ENCODE data around the gene RAF1. TPM values are rescaled to one million over a fixed set of nuclear protein-coding genes. Genes with fewer than 3 reads are reported as not detected.

RAF1 gene
- total and polyA plus RNA-seq, 4 donors: 41.4 to 182 (median 80.5) TPM

DNA sequence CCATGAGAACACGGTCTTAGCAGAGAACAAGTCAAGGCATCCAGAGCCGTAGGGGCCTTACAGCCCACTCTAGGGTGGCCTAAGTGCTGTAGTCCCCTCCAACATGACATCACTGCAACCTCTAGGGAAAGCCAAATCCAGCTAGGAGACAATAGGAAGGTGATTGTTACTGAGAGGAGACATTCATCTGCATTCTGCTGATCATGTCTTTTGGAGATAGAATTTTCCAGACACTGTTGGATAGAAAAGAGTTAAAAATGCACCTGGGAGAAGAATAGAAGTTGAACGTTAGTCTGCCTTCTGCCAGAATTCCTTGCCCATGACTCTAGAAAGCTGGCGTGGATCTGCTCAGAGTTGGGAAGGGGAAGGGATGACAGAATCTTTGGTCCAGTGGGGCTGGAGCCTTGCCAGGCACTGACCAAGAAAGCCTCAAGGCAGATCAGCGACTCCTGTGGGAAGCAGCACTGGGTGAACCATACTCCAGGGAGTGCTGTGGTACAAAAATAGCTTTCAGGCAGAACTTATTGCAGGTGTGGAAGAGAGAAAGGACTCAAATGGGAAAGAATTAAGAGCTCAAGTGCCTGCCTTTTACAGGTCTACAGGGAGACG, 44.8 kb upstream of the RAF1 start:
- H3K9me3 ChIP-seq (ENCODE audit: control insufficient read depth in 4 of 4, insufficient read depth in 3 of 4, low read length in 3 of 4): no peaks in the 10 kb centered on the region
- no peaks in the 10 kb centered on the region for H3K27me3 ChIP-seq (ENCODE audit: control insufficient read depth in 3 of 3, insufficient read depth in 3 of 3, low read length in 2 of 3)
- H3K4me3 ChIP-seq: no peak overlapping the region
- no peak for TF ChIP-seq CTCF (IDR thresholded peaks at IDR 0.05; ENCODE audit: control extremely low read depth, extremely low read depth)
- no peak overlapping the region for H3K27ac ChIP-seq (ENCODE audit: low read depth in 1 of 2, low read length in 1 of 2)
- no peak for DNase-seq
- WGBS, 2 donors: 63 to 86% methylated on average over 6 of the region's 6 CpGs
- no peak overlapping the region for H3K9ac ChIP-seq (ENCODE audit: insufficient read depth in 1 of 2, low read length in 2 of 2)
- ATAC-seq (ENCODE audit: insufficient read depth, low FRiP score): no peak
- H3K36me3 ChIP-seq (ENCODE audit: control insufficient read depth in 4 of 4, insufficient read depth in 4 of 4, low read length in 4 of 4): no peaks in the 10 kb centered on the region
- peaks cover 0 to 6% (median 0%) of the 10 kb centered on the region in 5 donors for H3K4me1 ChIP-seq (ENCODE audit: control insufficient read depth in 5 of 5, insufficient read depth in 5 of 5, low read length in 5 of 5)

DNA sequence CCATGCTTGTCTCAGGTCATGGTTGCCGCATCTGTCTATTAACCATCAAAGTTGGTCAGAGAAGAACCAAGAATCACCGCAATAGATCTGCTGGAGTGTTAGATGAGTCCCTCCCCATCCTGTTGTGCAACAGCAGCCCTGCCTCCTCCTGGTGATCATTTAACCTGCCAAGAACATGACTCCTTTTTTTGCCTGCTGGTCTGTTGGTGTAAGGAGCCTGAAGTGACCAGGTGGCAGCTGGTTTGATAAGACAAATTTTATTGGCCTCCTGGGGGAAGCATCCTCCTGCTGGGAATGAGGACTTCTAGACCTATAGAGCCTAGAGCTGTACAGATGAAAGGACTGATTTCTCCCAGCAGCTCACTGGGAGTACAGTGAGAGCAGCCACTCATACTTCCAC, 43.5 kb upstream of the RAF1 start:
- Histone ChIP-seq H3K36me3 (ENCODE audit: control insufficient read depth in 4 of 4, insufficient read depth in 4 of 4, low read length in 4 of 4) (no peaks in the 10 kb centered on the region), H3K4me3 (no peak overlapping the region), H3K9me3 (ENCODE audit: control insufficient read depth in 4 of 4, insufficient read depth in 3 of 4, low read length in 3 of 4) (no peaks in the 10 kb centered on the region), H3K27ac (ENCODE audit: low read depth in 1 of 2, low read length in 1 of 2) (no peak overlapping the region), H3K27me3 (ENCODE audit: control insufficient read depth in 3 of 3, insufficient read depth in 3 of 3, low read length in 2 of 3) (no peaks in the 10 kb centered on the region), H3K9ac (ENCODE audit: insufficient read depth in 1 of 2, low read length in 2 of 2) (no peak overlapping the region), H3K4me1 (ENCODE audit: control insufficient read depth in 5 of 5, insufficient read depth in 5 of 5, low read length in 5 of 5) (peaks cover 0 to 6% (median 0%) of the 10 kb centered on the region in 5 donors)
- DNase-seq (no peak), ATAC-seq (ENCODE audit: insufficient read depth, low FRiP score) (no peak)
- no peak for TF ChIP-seq CTCF (IDR thresholded peaks at IDR 0.05; ENCODE audit: control extremely low read depth, extremely low read depth)
- WGBS, 2 donors: 54 to 64% methylated on average over 2 of the region's 2 CpGs

- H3K9ac ChIP-seq (ENCODE audit: insufficient read depth in 1 of 2, low read length in 2 of 2): no peak overlapping the region
- H3K4me1 ChIP-seq (ENCODE audit: control insufficient read depth in 5 of 5, insufficient read depth in 5 of 5, low read length in 5 of 5): peaks cover 0 to 6% (median 0%) of the 10 kb centered on the region in 5 donors
- ATAC-seq (ENCODE audit: insufficient read depth, low FRiP score): peak; percentile 39
- TF ChIP-seq CTCF (IDR thresholded peaks at IDR 0.05; ENCODE audit: control extremely low read depth, extremely low read depth): peak; percentile 72
- H3K9me3 ChIP-seq (ENCODE audit: control insufficient read depth in 4 of 4, insufficient read depth in 3 of 4, low read length in 3 of 4): no peaks in the 10 kb centered on the region
- H3K27me3 ChIP-seq (ENCODE audit: control insufficient read depth in 3 of 3, insufficient read depth in 3 of 3, low read length in 2 of 3): no peaks in the 10 kb centered on the region
- WGBS, 2 donors: 77 to 86% methylated on average over 2 of the region's 2 CpGs
- H3K4me3 ChIP-seq: no peak overlapping the region
- DNase-seq: peak in 2 of 3 donors; percentile 28 to 40
- no peaks in the 10 kb centered on the region for H3K36me3 ChIP-seq (ENCODE audit: control insufficient read depth in 4 of 4, insufficient read depth in 4 of 4, low read length in 4 of 4)
- H3K27ac ChIP-seq (ENCODE audit: low read depth in 1 of 2, low read length in 1 of 2): no peak overlapping the region
These were observed 42.8 kb upstream of the RAF1 start for GRCh38 chr3:12706504-12707253.
